Psoas muscle (tissue), 8 donors: ENCODE measurements around the gene CFD. TPM values are rescaled to one million over a fixed set of nuclear protein-coding genes. Genes with fewer than 3 reads are reported as not detected.

Source experiments
- ATAC-seq, 4 donors: fragments of 200-7000 bp; cut with Tn5 transposase; one replicate each; pipeline ENCODE4 v1.9.1; 2020; ENCODE audit warnings: moderate library complexity in 3 of 4, mild to moderate bottlenecking in 2 of 4
- DNase-seq, 2 donors: peaks; one replicate each; pipeline ENCODE4 v3.0.0-alpha.2; 2020
- H3K27ac ChIP-seq: fragments of 200-600 bp; one replicate; pipeline ENCODE4 v1.8.0; 2022
- H3K27me3 ChIP-seq, 3 donors: fragments of 200-600 bp in 1 of 3; one replicate each; pipeline versions ENCODE4 v1.6.1 to v1.8.0; 2013 to 2022; ENCODE audit warnings: low read length in 2 of 3, mild to moderate bottlenecking in 2 of 3, moderate library complexity in 1 of 3; ENCODE audit not compliant: insufficient read depth in 3 of 3
- H3K36me3 ChIP-seq, 2 donors: fragments of 200-600 bp in 1 of 2; one replicate each; pipeline versions ENCODE4 v1.6.1 to v1.8.0; 2013 to 2022; ENCODE audit warnings: low read depth in 1 of 2, mild to moderate bottlenecking in 1 of 2, moderate library complexity in 1 of 2; ENCODE audit not compliant: insufficient read depth in 1 of 2
- H3K4me1 ChIP-seq: fragments of 200-600 bp; one replicate; pipeline ENCODE4 v1.8.0; 2022
- H3K4me3 ChIP-seq: fragments of 200-600 bp; one replicate; pipeline ENCODE4 v1.8.0; 2022; ENCODE audit warnings: mild to moderate bottlenecking
- H3K9me3 ChIP-seq: fragments of 200-600 bp; one replicate; pipeline ENCODE4 v1.8.0; 2022
- CTCF ChIP-seq: fragments of 200-600 bp; IDR thresholded peaks from one replicate; pipeline ENCODE4 v1.8.0; 2022; ENCODE audit warnings: antibody characterized with exemption
- WGBS, 3 donors: extraction: QIAGEN DNeasy Blood & Tissue Kit; methylation state at CpG; one replicate each; pipeline versions ENCODE4 v1.1.6 to v1.1.7; 2013; 5-methylcytosine and 5-hydroxymethylcytosine counted together
- intact Hi-C, 2 donors: fragments of 100-400 bp; cut with DNase I; formaldehyde crosslinking; loops; one replicate each; pipeline versions ENCODE4 v1.11.0 to v1.14.2; 2022
- polyA plus RNA-seq, 3 donors: library from polyadenylated mRNA; stranded (reverse); fragments of 200-250 nt; gene quantifications; one replicate each; pipeline ENCODE4 v1.2.3, GENCODE V29; 2013
- total RNA-seq, 4 donors: library from RNA; stranded (reverse); fragmentation: NEBNext Ultra II Directional in 2 of 4; extraction: Animal tissue kit (Norgen Biotek cat#: 25700) in 2 of 4; gene quantifications; one replicate each; pipeline versions ENCODE4 v1.2.1 to v1.2.4, GENCODE V29; 2021 to 2023
- donor health status: healthy with polysubstance abuse.
- donor health status: DM: no; HTN: no; CAD: no; lungs with moderate emphysema.
- donor health status: Bipolar disorder and iron deficiency.
- donor health status: healthy.
- donor health status: DM: yes; HTN: yes; CAD: no.
- donor health status: DM: no; HTN: no; CAD: no.
- donor health status: DM: no; HTN: no; CAD: no.
- donor health status: DM: yes; HTN: yes; CAD: no.

Gene CFD
- total and polyA plus RNA-seq, 7 donors: 56.8 to 142 (median 79.9) TPM

- Histone ChIP-seq H3K36me3 (no peaks in the 10 kb centered on the region), H3K9me3 (no peaks in the 10 kb centered on the region), H3K4me1 (peaks cover 8% of the 10 kb centered on the region), H3K27ac (no peak overlapping the region), H3K4me3 (no peak overlapping the region), H3K27me3 (peaks cover 0 to 84% (median 11%) of the 10 kb centered on the region in 3 donors)
- ATAC-seq (no peak), DNase-seq (no peak)
- intact Hi-C loops: loop anchor here in 1 of 2 donors (10.0 kb wide), 1 partner anchor 130 kb away; the partner anchor contains the start of gene WDR18
- 69 to 72% (median 70%) methylated on average over 6 of the region's 6 CpGs for WGBS, 3 donors
- TF ChIP-seq CTCF: no peak
Observed at GRCh38 chr19:854549-854948, 4.9 kb upstream of the CFD start.

GRCh38 chr19:855142-855541 lies 4.3 kb upstream of the CFD start:
- Histone ChIP-seq H3K36me3 (no peaks in the 10 kb centered on the region), H3K27ac (no peak overlapping the region), H3K4me3 (no peak overlapping the region), H3K9me3 (no peaks in the 10 kb centered on the region), H3K27me3 (peaks cover 0 to 85% (median 14%) of the 10 kb centered on the region in 3 donors), H3K4me1 (peaks cover 12% of the 10 kb centered on the region)
- no peak for TF ChIP-seq CTCF
- DNase-seq (no peak), ATAC-seq (no peak)
- intact Hi-C loops: loop anchor here (5.0 to 10.0 kb wide), 3 partner anchors 62 to 130 kb away; partner anchors contain the start of genes KISS1R (in 1 of the 2) and WDR18 (in 1 of the 2)
- WGBS, 3 donors: 73 to 88% (median 85%) methylated on average over 12 of the region's 12 CpGs

GRCh38 chr19:855566-856120 lies 3.8 kb upstream of the CFD start:
- intact Hi-C loops: loop anchor here (2.0 to 10.0 kb wide), 4 partner anchors 62 to 129 kb away; partner anchors contain the start of genes KISS1R (in 1 of the 2) and WDR18 (in 1 of the 2)
- peak in 1 of 2 donors; percentile 34 for DNase-seq
- Histone ChIP-seq H3K36me3 (no peaks in the 10 kb centered on the region), H3K27ac (no peak overlapping the region), H3K4me1 (peaks cover 9% of the 10 kb centered on the region), H3K27me3 (peaks cover 0 to 89% (median 16%) of the 10 kb centered on the region in 3 donors), H3K4me3 (no peak overlapping the region), H3K9me3 (no peaks in the 10 kb centered on the region)
- 67 to 68% (median 68%) methylated on average over 37 to 40 of the region's 40 CpGs for WGBS, 3 donors
- no peak for ATAC-seq
- no peak for TF ChIP-seq CTCF

GRCh38 chr19:858284-858683 lies 1.2 kb upstream of the CFD start:
- peaks cover 5% of the 10 kb centered on the region for H3K4me1 ChIP-seq
- intact Hi-C loops: loop anchor here (5.0 to 10.0 kb wide), 3 partner anchors 59 to 127 kb away; partner anchors contain the start of genes KISS1R (in 1 of the 2) and WDR18 (in 1 of the 2)
- WGBS, 3 donors: 73 to 82% (median 79%) methylated on average over 9 of the region's 9 CpGs
- H3K36me3 ChIP-seq: no peaks in the 10 kb centered on the region
- H3K27ac ChIP-seq: no peak overlapping the region
- DNase-seq (no peak), ATAC-seq (no peak)
- no peak for TF ChIP-seq CTCF
- H3K9me3 ChIP-seq: no peaks in the 10 kb centered on the region
- H3K27me3 ChIP-seq: peaks cover 0 to 79% (median 19%) of the 10 kb centered on the region in 3 donors
- no peak overlapping the region for H3K4me3 ChIP-seq
